SK-N-SH (cell line): ENCODE measurements around the gene SYCN. TPM values are rescaled to one million over a fixed set of nuclear protein-coding genes. Genes with fewer than 3 reads are reported as not detected.
A peak's percentile ranks its signal among the peaks of the same experiment; 100 is the strongest.

Experiments
- CTCF ChIA-PET: fragments of 300-600, 350-600 bp; formaldehyde crosslinking; extraction: SDS; loops from one replicate; lab custom pipeline; 2021; lab: Yijun Ruan, JAX
- POLR2A ChIA-PET: fragments of 350-600 bp; sonication (Branson Sonifier 250); formaldehyde crosslinking; extraction: SDS; loops from one replicate; lab custom pipeline; 2020; ENCODE audit warnings: antibody characterized with exemption, inconsistent platforms; lab: Yijun Ruan, JAX
- DNase-seq: peaks from one replicate; pipeline ENCODE4 v3.0.0; 2012
- H2AFZ ChIP-seq: fragments of 200-600 bp; sonication (generic); 2 replicates; pipeline ENCODE4 v1.8.1; 2016; ENCODE audit warnings: antibody characterized with exemption, mild to moderate bottlenecking, low read depth
- H3F3A ChIP-seq: fragments of 200-600 bp; sonication (generic); replicated peaks from 2 replicates; pipeline ENCODE3; 2016; ENCODE audit warnings: antibody characterized with exemption, mild to moderate bottlenecking; ENCODE audit not compliant: insufficient read depth
- H3K27ac ChIP-seq, 2 experiments: fragments of 200-500 bp in 1 of 2; fragments of 200-600 bp in 1 of 2; sonication (Bioruptor generic) in 1 of 2; sonication (generic), shearing (Covaris generic) in 1 of 2; 2 replicates each; pipeline versions ENCODE4 v1.5.1 to v1.6.1; 2014 to 2016; ENCODE audit warnings: low read depth in 2 of 2, inconsistent platforms in 1 of 2, low read length in 1 of 2, mild to moderate bottlenecking in 1 of 2, mixed read lengths in 1 of 2
- H3K27me3 ChIP-seq: fragments of 200-600 bp; sonication (generic), shearing (Covaris generic); 2 replicates; pipeline ENCODE4 v1.6.1; 2016; ENCODE audit warnings: mixed run types; ENCODE audit not compliant: insufficient read depth
- H3K36me3 ChIP-seq, 2 experiments: fragments of 200-500 bp in 1 of 2; fragments of 200-600 bp in 1 of 2; sonication (Bioruptor generic) in 1 of 2; sonication (generic) in 1 of 2; replicated peaks in 1 of 2; 2 replicates each; pipeline versions ENCODE3 to v1.5.1; 2014 to 2016; ENCODE audit warnings: low read length in 1 of 2, mild to moderate bottlenecking in 1 of 2; ENCODE audit not compliant: insufficient read depth in 2 of 2, control insufficient read depth in 1 of 2
- H3K4me1 ChIP-seq, 2 experiments: fragments of 200-500 bp in 1 of 2; fragments of 200-600 bp in 1 of 2; sonication (Bioruptor generic) in 1 of 2; sonication (generic), shearing (Covaris generic) in 1 of 2; 2 replicates each; pipeline versions ENCODE4 v1.5.1 to v1.6.1; 2014 to 2016; ENCODE audit warnings: low read depth in 1 of 2, low read length in 1 of 2, mixed run types in 1 of 2; ENCODE audit not compliant: insufficient read depth in 2 of 2, control insufficient read depth in 1 of 2
- H3K4me2 ChIP-seq: fragments of 200-600 bp; sonication (generic), shearing (Covaris generic); 2 replicates; pipeline ENCODE4 v1.6.1; 2017; ENCODE audit warnings: mixed run types
- H3K4me3 ChIP-seq, 2 experiments: fragments of 200-500 bp in 1 of 2; fragments of 200-600 bp in 1 of 2; sonication (Bioruptor generic) in 1 of 2; sonication (generic), shearing (Covaris generic) in 1 of 2; 2 replicates each; pipeline versions ENCODE4 v1.5.1 to v1.8.1; 2014 to 2016; ENCODE audit warnings: low read depth in 2 of 2, inconsistent platforms in 1 of 2, low read length in 1 of 2, mild to moderate bottlenecking in 1 of 2, mixed read lengths in 1 of 2, moderate library complexity in 1 of 2
- H3K79me2 ChIP-seq: fragments of 200-600 bp; sonication (generic); 2 replicates; pipeline ENCODE4 v1.8.1; 2017; ENCODE audit warnings: mild to moderate bottlenecking; ENCODE audit not compliant: insufficient read depth
- H3K9ac ChIP-seq: fragments of 200-600 bp; sonication (generic); 2 replicates; pipeline ENCODE4 v1.6.1; 2017; ENCODE audit warnings: mixed run types
- H3K9me2 ChIP-seq: fragments of 200-600 bp; sonication (generic); 2 replicates; pipeline ENCODE4 v1.6.1; 2017; ENCODE audit warnings: mixed run types
- H3K9me3 ChIP-seq: fragments of 200-600 bp; sonication (generic); 2 replicates; pipeline ENCODE4 v1.6.1; 2017; ENCODE audit warnings: mixed run types, mild to moderate bottlenecking, moderate library complexity
- H4K20me1 ChIP-seq: fragments of 200-600 bp; sonication (generic); 2 replicates; pipeline ENCODE4 v1.6.1; 2017; ENCODE audit warnings: mild to moderate bottlenecking, mixed run types; ENCODE audit not compliant: insufficient read depth
- CHD2 ChIP-seq: fragments of 150-350 bp; IDR thresholded peaks from 2 replicates; pipeline ENCODE4 v1.6.1; 2018; ENCODE audit warnings: low read length; ENCODE audit not compliant: partially characterized antibody
- CTCF ChIP-seq: fragments of 200-600 bp; sonication (generic); IDR thresholded peaks from 2 replicates; pipeline ENCODE4 v1.6.1; 2017; ENCODE audit warnings: antibody characterized with exemption, mild to moderate bottlenecking, moderate library complexity
- EP300 ChIP-seq, 2 experiments: IDR thresholded peaks; 2 replicates each; pipeline versions ENCODE4 v1.4.0 to v1.6.1; 2012; ENCODE audit warnings: borderline replicate concordance in 1 of 2, low read depth in 1 of 2, low read length in 1 of 2
- EZH2phosphoT487 ChIP-seq: fragments of 200-600 bp; sonication (generic); IDR thresholded peaks from 2 replicates; pipeline ENCODE4 v1.6.1; 2017; ENCODE audit warnings: low read depth, mixed run types, mild to moderate bottlenecking, antibody characterized with exemption, moderate library complexity, borderline replicate concordance
- FOXM1 ChIP-seq: IDR thresholded peaks from 2 replicates; pipeline ENCODE4 v1.4.0; 2012; ENCODE audit warnings: low read depth, mild to moderate bottlenecking
- IRF3 ChIP-seq: fragments of 150-350 bp; IDR thresholded peaks from 2 replicates; pipeline ENCODE4 v1.6.1; 2016; ENCODE audit warnings: mild to moderate bottlenecking, low read depth, low read length
- MXI1 ChIP-seq: IDR thresholded peaks from 2 replicates; pipeline ENCODE4 v1.6.1; 2012; ENCODE audit warnings: mild to moderate bottlenecking, low read depth, low read length, improper control_type of control experiment
- NFIC ChIP-seq: IDR thresholded peaks from 2 replicates; pipeline ENCODE4 v1.4.0; 2012; ENCODE audit warnings: borderline replicate concordance
- PBX3 ChIP-seq: IDR thresholded peaks from 2 replicates; pipeline ENCODE4; 2012
- RCOR1 ChIP-seq: fragments of 150-350 bp; IDR thresholded peaks from 2 replicates; pipeline ENCODE4 v1.6.1; 2017; ENCODE audit warnings: antibody characterized with exemption, low read length
- SMC3 ChIP-seq: IDR thresholded peaks from 2 replicates; pipeline ENCODE4 v1.6.1; 2012; ENCODE audit warnings: low read depth, low read length, improper control_type of control experiment
- TCF12 ChIP-seq: IDR thresholded peaks from 2 replicates; pipeline ENCODE4 v1.4.0; 2012
- TEAD4 ChIP-seq: IDR thresholded peaks from 2 replicates; pipeline ENCODE4 v1.4.0; 2012; ENCODE audit warnings: mild to moderate bottlenecking, borderline replicate concordance; ENCODE audit not compliant: insufficient read depth
- YY1 ChIP-seq: IDR thresholded peaks from 2 replicates; pipeline ENCODE4 v1.4.0; 2012; ENCODE audit warnings: low read depth, mild to moderate bottlenecking
- ZBTB33 ChIP-seq: IDR thresholded peaks from 2 replicates; pipeline ENCODE4 v1.4.0; 2012; ENCODE audit warnings: low read depth, borderline replicate concordance
- WGBS: methylation state at CpG from one replicate; pipeline ENCODE4 v1.1.6; 2017; ENCODE audit warnings: low lambda C conversion rate; 5-methylcytosine and 5-hydroxymethylcytosine counted together
- polyA plus RNA-seq, 3 experiments: library from polyadenylated mRNA; depleted of rRNA; stranded (reverse); fragments of >200 nt; gene quantifications; 2 replicates each; pipeline ENCODE4 v1.2.3, GENCODE V29; 2012

The SYCN gene
- polyA plus RNA-seq, 1 of the 3 experiments (the other 2 are of a cell fraction) = not detected

GRCh38 chr19:39253374-39254149, 49.5 kb upstream of the SYCN start (continued):
- TF ChIP-seq ZBTB33 (no peak), TEAD4 (no peak), FOXM1 (no peak), SMC3 (no peak)

- Histone ChIP-seq H3K27me3 (peaks cover 4% of the 10 kb centered on the region; the same call in 1 of the 2 replicates), H3K9me3 (no peaks in the 10 kb centered on the region), H3K4me3 (no peak overlapping the region), H4K20me1 (no peaks in the 10 kb centered on the region), H3K27ac (no peak overlapping the region), H3K9ac (no peak overlapping the region)
- WGBS = 35% methylated on average over 3 of the region's 3 CpGs
- CTCF ChIA-PET = interaction anchor here (1.1 to 1.6 kb wide), 2 partner anchors 19 to 141 kb away, joined by 3 read pairs; no protein-coding TSS in a partner anchor
- TF ChIP-seq PBX3 (no peak), RCOR1 (peak; percentile 54; the same call in 1 of the 2 replicates), IRF3 (no peak)
- TF ChIP-seq, all 33 proteins: peak for 1
- no peaks in the 10 kb centered on the region for H3F3A ChIP-seq
- DNase-seq = peak; percentile 61
- no peak overlapping the region for H2AFZ ChIP-seq
- POLR2A ChIA-PET = no interaction called here
- H3K79me2 ChIP-seq = no peaks in the 10 kb centered on the region
- H3K4me1 ChIP-seq = peaks cover 0 to 3% of the 10 kb centered on the region in 2 experiments; a peak in 1 of 4 replicates
- H3K9me2 ChIP-seq = no peaks in the 10 kb centered on the region
- no peaks in the 10 kb centered on the region for H3K36me3 ChIP-seq
- no peak overlapping the region for H3K4me2 ChIP-seq
These were observed 48.4 kb upstream of the SYCN start for GRCh38 chr19:39252458-39252857.

GRCh38 chr19:39251846-39252245, 47.8 kb upstream of the SYCN start:
- Histone ChIP-seq H3F3A (no peaks in the 10 kb centered on the region), H3K27me3 (peaks cover 4% of the 10 kb centered on the region; the same call in 1 of the 2 replicates), H3K9me2 (no peaks in the 10 kb centered on the region), H2AFZ (no peak overlapping the region), H3K9me3 (no peaks in the 10 kb centered on the region), H3K36me3 (no peaks in the 10 kb centered on the region), H3K4me3 (no peak overlapping the region), H3K4me1 (peaks cover 0 to 3% of the 10 kb centered on the region in 2 experiments; a peak in 1 of 4 replicates), H3K9ac (no peak overlapping the region), H3K27ac (no peak overlapping the region), H4K20me1 (no peaks in the 10 kb centered on the region), H3K79me2 (no peaks in the 10 kb centered on the region), H3K4me2 (no peak overlapping the region)
- DNase-seq = no peak
- POLR2A ChIA-PET = no interaction called here
- CTCF ChIA-PET = interaction anchor here (1.1 to 1.6 kb wide), 2 partner anchors 20 to 141 kb away, joined by 3 read pairs; no protein-coding TSS in a partner anchor
- WGBS = 36% methylated on average over 3 of the region's 3 CpGs
- TF ChIP-seq TEAD4 (no peak), CTCF (no peak), EZH2phosphoT487 (no peak), TCF12 (no peak), MXI1 (no peak), NFIC (no peak), EP300 (IDR thresholded peaks at IDR 0.05; ENCODE audit: borderline replicate concordance in 1 of 2, low read depth in 1 of 2, low read length in 1 of 2) (no peak), CHD2 (no peak), ZBTB33 (no peak), YY1 (no peak)
